Limb (tissue), 2 donors: Measurements from ENCODE around the gene ARMC12.
"Not testable (repeated sequence)": the region's sequence is repeated elsewhere in the genome, so short reads cannot be mapped to it uniquely, and the experiment has no call there.

Source experiments
- DNase-seq, 2 donors: peaks; one replicate each; pipeline ENCODE4 v3.0.0-alpha.2; 2016; ENCODE audit errors: extremely low spot score in 2 of 2

The ARMC12 gene

DNA sequence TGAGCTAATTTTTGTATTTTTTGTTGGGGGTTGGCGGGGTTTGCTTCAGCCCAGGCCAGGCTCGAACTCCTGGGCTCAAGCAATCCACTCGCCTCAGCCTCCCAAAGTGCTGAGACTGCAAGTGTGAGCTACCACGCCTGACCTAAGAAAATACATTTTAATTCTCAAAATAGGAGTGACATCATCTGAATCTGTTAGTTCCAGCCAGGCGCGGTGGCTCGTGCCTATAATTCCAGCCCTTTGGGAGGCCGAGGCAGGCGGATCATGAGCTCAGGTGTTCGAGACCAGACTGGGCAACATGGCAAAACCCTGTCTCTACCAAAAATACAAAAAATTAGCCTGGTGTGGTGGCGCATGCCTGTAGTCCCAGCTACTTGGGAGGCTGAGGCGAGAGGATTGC is 2.5 kb upstream of the ARMC12 start:
- DNase-seq, result not testable (repeated sequence)

DNA sequence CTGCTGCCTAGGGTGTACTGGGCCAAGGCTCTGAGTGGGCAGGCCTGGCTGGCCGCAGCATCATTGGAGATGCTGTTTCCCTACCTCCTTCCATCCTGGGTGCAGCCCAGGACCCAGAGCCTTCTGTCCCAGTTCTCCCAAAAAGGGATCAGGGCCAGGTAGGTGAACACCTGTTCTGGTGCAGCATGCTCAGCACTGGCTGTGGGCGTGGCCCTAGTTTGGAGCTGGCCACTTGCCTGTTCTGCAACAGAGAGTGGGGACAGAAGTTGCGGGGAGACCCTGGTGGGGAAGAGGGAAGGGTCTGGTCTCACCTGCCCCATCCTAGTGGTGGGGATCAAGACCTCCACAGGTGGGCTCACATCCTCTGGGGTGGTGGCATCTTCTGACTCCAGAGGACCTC is 1.4 kb upstream of the ARMC12 start:
- DNase-seq, result no peak

DNA sequence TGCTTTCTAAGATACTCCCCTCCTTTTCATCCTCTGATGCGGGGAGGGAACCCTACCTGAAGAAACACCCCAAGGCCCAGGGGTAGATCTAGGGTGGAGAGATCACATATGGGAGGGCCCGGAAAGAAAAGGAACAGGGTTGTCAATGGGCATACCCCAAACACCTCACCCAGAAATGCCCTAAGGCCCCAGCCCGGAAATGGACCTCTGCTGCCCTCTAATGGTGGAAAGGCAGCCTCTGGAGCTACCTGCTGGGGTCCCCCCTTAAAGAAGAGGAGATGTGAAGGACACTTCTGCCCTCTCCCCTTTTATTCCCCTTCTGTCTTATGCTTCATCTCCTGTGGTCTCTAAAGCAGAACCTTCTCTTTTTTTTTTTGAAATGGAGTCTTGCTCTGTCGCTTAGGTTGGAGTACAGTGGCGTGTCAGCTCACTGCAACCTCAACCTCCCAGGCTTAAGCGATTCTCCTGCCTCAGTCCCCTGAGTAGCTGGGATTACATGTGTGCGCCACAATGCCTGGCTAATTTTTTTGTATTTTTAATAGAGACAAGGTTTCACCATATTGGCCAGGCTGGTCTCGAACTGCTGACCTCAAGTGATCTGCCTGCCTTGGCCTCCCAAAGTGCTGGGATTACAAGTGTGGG is 458 bp upstream of the ARMC12 start:
- DNase-seq, result peak; percentile 47 to 86

DNA sequence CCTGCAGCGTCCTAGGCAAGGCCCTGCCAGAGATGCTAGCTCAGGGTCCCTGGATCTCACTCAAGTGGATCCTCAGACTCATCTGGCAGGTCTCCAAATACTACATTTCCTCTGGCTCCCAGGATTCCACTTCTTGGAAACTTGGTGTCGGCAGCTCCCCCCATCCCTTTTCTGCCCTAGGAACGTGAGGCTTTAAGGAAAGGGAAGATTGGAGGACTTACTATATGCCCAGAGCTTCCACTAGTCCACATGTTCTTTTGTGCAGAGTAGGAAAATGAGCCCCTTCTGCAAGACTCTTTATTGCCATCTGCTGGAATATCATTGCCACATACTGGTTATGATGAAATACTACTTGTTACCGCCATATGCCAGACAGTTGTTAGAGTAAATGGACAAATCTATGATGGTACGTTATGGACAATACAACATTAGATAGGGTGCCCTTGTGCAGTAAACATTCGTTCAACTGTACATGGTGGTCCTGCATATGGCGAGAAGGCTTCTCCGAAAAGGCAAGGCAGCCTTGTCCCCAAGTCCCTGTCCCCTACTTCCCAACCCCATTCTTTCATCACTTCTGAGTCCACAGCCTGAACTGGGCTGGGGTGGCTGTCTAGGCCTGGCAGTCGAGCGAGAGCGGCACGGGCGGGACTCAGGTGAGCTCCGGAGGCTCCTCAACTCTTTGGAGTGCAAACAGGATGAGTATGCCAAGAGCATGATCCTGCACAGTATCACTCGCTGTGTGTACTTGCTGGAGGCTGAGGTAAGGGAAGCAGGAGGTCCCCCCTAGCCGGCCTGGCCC is 780 bp downstream of the ARMC12 start:
- peak in 1 of 2 donors; percentile 92 for DNase-seq

DNA sequence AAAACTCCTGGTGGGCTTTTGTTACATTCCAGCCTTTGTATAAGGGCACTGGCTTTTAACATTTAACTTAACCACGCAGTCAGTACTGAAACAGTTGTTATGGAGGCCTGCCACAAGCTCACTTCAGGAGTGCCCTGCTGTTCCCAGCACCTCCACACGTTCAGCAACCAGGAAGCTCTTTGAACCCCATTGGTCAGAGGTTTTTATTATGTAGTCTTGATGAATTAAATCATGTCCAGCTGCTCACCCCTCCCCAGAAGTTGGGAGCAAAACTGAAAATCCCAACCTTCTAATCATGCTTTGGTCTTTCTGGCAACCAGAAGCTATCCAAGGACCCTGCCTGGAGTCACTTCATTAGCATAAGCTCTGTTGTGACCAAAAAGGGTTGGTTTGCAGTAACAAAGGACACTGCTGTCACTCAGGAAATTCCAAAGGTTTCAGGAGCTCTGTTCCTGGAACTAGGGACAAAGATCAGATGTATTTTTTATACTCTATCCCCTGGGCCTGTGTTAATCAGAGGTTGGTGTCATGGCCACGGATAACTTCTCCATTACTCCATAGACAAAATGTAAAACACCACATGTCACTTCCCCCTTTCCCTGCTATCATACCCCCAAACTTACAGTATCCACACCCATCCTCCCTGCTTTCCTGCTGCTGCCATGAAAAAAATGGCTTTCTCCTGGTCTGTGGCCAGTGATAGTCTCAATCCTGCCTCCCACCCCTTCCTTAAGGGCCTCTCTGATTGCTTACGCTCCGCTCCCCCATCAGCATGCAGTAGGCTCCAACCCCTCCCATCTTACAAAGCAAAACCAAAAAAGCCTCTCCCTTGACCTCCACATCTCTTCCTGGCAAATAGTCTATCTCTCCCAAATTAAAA is 3.1 kb downstream of the ARMC12 start:
- DNase-seq, result no peak

DNA sequence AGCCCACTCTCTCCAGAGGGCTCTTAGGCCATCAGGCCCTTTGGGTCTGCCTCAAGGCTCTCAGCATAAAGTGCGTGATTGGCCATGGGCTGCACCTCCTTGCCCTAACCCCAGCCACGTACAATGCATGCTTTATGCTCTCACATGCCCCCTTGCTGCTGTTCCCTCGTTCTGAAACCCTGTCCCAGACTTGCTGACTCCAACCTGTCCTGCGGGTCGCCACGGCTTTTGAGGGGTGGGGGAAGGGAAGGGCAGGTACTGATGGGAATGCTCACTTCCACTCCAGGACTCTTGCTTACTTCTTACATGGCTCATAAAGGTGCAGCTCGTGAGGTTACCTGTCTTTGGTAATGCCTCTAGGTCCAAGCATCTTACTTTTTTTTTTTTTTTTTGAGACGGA is 6.0 kb downstream of the ARMC12 start:
- no peak for DNase-seq

DNA sequence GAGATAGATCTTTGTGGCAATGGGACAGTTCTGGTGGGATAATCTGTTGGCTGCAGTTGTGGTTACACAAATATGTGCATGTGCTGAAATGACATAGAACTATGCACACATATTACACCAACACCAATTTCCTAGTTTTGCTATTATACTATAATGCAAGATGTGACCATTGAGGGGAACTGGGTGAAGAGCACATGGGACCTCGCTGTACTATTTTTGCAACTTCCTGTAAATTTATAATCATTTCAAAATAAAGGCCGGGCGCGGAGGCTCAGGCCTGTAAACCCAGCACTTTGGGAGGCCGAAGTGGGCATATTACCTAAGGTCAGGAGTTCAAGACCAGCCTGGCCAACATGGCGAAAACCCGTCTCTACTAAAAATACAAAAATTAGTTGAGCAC is 8.7 kb downstream of the ARMC12 start:
- DNase-seq, result no peak

DNA sequence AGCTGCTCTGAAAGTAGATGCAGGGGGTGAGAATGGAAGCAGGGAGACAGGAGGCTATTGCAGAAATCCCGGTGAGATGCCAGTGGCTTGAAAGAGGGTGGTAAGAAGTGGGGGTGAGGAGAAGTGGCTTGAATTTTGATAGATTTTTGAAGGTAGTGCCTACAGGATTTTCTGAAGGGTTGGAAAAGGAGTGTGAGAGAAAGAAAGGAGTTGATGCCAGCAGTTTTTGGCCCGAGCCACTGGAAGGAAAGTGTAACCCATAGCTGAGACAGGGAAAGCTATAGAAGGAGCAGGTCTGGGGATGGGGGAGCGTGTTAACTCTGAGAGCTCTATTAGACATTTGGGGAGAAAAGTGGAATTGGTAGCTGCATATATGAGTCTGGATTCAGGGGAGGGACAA is 9.7 kb downstream of the ARMC12 start:
- DNase-seq, result no peak

DNA sequence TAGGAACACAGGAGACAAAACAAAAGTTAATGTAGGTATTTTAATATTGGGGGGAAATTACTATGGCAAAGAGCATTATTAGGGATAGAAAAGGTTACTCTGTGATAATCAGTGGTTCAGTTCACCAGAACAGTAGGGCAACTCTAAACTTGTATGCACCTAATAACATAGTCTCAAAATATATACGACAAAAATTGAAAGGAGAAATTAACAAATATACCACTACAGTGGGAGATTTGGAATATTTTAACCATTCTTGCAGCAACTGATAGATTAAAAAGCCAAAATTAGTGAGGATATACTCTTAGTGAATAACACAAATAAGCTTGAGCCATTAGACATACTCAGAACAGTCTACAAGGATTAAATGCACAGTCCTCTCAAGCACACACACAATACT is 11.0 kb downstream of the ARMC12 start:
- DNase-seq, result no peak

DNA sequence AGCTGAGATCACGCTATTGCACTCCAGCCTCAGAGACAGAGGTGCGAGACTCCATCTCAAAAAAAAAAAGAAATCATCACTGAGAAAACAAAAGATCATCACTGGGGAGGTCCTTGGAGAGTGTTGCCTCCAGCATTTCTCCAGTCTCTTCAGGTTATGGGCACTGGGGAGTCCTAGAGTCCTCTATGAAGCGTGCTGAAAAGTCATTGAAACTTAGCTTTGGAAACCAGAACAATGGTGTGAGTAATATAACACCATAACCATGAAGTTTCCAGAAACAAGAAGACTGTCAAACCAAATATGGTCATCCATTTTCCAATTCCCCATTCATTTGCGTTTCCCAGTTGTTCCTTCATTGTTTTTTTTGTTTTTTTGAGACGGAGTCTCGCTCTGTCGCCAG is 13.7 kb downstream of the ARMC12 start:
- no peak for DNase-seq

DNA sequence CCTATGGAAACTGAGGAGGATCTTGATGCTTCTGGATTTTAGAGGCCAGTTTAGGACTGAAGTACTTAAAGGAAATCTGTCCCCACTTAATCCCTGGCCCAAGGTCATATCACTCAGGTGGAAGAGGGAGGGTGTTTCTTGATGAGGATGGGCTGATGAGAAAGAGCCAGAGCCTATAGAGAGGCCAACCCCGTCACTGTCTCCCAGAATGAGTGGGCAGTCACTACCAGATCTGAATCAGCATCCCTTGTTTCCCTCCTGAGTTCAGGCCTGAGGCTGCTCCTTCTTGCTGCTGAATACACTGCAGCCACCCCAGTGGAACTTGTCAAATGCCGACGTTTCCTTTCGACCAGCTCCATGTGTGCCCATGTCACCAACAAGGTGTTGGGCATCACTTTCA is 14.8 kb downstream of the ARMC12 start:
- DNase-seq, result no peak

DNA sequence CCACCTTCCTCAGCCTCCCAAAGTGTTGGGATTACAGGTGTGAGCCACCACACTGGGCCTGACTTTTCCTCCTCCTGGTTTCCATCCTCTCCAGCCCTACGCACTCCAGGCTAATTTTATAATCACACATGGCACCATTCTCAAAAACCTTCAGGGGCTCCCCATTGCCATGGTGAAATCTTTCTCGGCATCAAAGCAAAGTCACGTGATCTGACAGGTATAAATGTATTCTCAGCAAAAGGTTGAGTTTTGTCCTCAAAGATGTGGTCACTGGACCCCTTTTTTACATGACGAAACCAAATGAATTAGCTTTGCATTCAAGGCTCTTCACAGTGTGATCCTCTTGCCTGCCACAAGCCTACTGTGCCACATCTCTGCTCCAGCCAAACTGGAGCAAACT is 15.5 kb downstream of the ARMC12 start:
- DNase-seq, result no peak

DNA sequence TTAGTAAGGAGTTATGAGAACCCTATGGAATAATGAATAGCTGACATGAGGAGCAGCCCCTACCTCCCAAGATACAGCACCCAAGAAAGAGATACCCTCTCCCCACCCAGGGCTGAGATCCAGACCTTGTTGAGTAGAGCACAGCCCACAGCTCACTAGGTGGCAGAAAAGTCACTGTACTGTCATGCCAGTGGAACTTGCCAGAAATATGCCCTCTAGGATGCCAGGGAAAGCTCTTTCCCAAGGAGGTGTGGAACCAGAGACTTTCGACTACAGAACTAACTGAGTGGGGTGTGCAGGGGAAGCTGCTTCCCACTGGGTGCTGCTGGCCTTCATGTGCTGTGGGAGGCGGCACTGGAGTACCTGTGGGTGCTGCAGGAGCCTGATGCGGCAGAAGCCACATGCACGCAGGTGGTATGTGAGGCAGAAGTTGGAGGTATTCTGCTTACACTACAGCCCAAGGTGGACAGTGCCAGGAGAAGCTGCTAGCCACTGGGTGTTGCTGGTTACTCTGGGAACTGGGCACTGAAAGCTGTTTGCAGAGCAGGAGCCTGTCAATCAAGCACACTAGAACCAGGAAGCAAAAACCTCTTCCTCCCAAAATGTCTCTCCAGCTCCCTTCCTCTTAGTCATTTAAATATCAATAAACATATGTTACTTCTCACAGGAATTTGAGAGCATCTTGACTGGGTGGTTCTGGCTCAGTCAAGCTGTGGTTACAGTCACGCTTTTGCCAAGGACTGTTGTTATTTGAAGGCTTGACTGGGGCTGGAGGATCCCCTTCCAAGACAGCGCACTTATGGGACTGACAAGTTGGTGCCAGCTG is 17.8 kb downstream of the ARMC12 start:
- no peak for DNase-seq

DNA sequence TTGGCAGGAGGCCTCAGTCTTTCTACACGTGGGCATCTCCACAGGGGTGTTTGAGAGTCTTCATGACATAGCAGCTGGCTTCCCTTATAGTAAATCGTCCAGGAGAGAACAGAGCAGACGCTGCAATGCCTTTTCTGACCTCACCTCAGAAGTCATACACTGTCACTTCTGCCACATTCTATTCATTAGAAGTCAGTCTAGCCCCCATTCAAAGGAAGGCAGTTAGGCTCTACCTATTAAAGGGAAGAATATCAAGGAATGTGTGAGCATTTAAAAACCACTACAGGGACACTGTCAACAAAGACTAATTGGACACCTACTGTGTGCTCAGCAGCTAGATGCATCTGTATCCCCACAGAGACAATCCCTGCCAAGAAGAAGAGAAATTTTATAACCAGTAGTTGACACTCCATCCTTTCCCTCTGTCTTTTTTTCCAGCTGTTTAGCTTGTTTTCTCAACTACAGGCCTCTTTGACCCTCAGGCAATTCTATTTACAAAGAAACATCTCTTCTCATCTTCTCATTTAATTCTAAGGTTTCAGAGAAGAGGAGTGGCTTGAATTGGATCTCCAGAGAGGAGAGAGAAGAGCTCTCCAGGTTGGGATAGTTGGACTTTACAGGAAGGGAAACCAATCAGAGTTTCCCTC is 18.6 kb downstream of the ARMC12 start:
- no peak for DNase-seq

DNA sequence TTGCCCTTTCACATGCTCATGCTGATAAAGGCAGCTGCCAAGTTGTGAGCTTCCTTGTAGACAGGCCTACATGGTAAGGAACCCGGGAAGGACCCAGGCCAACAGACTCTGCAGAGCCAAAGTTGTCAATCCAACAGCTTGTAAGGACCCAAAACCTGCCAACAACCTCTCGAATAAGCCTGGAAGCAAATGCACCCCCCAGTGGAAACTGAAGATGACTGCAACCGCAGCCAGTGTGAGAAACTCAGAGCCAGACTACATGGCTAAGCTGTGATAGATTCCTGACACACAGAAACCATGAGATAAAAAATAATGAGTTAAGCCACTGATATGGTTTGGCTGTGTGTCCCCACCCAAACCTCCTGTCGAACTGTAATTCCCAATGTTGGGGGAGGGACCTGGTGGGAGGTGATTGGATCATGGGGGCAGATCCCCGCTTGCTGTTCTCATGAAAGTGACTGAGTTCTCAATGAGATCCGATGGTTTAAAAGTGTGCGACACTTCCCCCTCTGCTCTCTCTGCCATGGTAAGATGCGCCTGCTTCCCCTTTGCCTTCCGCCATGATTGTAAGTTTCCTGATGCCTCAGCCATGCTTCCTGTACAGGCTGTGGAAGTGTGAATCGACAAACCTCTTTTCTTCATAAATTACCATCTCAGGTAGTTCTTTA is 20.8 kb downstream of the ARMC12 start:
- DNase-seq, result no peak

DNA sequence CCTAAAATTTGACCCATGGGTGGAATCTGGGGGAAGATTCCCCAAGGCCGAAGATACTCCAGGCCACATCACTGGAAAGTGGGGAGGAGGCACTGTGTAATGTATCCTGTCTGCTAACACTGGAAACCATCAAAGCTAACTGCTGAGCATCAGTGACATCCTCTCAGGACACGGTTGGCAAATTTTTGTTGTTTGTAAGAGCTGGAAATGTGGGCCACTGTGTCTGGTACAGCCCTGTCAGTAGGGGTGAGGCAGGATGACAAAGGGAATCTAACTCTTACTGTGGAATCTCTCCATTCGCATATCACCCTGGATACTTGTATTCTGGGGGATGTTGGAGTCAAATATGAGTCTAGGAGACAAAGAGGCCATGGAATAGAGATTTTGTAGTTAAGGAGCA is 22.6 kb downstream of the ARMC12 start:
- DNase-seq, result no peak

DNA sequence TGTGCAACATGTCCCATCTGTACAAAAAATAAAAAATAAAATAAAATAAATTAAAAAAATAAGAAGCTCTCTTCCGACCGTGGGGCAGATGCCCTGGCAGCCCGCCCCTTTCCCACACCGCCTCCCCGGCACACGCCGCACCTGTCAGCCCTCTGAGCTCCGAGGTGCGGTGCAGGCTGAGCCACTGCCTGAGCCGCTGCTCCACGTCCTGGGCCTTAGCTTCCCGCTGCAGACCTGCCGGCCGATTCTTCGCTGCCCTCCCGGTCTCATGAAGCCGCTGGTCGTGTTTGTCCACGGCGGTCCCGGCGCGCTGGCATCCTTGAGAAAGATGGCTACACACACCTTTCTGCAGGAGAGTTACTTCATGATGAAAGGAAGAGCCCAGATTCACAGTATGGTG is 28.9 kb downstream of the ARMC12 start:
- DNase-seq, result no peak

DNA sequence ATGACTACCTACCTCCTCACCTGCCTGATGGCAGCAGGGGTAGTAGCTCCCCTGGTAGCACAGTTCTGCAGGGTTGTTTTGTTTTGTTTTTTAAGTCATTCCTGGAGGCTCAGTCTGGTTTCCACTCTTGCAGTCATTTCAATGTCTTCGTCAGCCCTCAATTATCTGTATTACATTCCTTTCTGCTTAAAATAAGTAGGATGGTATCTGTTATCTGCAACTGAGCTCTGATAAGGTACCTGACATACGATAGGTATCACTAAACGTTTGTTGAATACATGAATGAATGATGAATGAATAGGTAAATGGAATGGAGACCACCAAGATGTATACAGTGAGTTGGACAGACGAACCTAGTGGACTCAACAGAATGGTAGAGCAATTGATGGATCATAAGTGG is 32.4 kb downstream of the ARMC12 start:
- no peak for DNase-seq

DNA sequence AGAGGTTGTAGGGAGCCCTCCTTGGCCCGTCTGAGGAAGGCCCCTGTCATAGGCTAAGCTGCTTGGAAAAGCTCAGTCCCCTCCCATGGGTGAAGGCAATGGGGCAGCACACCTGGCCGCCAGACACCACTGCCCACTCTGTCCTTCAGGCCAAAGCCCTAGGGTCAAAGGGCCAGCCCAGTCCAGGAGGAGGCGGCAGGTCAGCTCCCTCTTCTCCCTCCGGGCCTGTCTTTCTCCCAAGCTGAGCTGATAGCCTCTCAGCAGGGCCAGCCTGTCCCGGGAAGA is 34.5 kb downstream of the ARMC12 start:
- no peak for DNase-seq

DNA sequence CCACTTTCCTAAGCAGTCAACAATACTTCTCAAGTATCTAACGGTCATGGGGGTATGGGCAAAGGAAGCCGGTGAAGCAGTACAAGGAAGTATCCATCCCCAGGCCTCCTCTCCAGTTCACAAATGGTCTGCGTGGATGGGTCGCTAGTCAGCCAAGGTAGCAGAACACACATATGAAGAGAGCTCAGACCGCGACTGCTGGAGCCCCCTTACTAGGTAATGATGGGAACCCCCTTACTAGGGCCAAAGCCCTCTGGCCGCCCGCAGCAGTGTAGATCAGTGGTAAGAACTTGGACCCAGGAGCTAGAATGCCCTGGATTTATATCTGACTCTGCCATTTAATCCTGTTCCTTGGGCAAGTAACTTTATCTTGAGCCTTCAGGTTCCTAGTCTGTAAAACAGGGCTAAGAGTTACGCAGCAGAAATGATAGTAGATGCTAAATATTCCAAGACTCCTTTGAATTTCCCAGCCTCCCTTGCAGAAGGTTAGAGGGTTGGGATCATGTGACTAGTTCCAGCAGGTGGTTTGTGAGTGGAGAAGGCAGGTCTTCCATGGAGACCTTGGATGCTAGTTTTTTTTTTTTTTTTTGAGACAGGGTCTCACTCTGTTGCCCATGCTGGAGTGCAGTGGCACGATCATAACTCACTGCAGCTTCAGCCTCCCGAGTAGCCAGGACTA is 37.4 kb downstream of the ARMC12 start:
- DNase-seq, result no peak
